ENCODE data around the gene VAC14.

- TF ChIP-seq REST (IDR thresholded peaks at IDR 0.05; ENCODE audit: insufficient read depth in 1 of 2, low read depth in 2 of 2, low read length in 2 of 2) (no peak), SIN3A (IDR thresholded peaks at IDR 0.05; ENCODE audit: borderline replicate concordance, insufficient read depth, low read length) (no peak), POLR2AphosphoS5 (IDR thresholded peaks at IDR 0.05; ENCODE audit: low read depth, low read length) (no peak), TAF1 (IDR thresholded peaks at IDR 0.05; ENCODE audit: borderline replicate concordance, insufficient read depth, low read length) (no peak), FOXP2 (optimal IDR thresholded peaks at IDR 0.05; ENCODE audit: borderline replicate concordance, extremely low read depth, extremely low read length, insufficient read depth) (no peak)
These were observed 86.3 kb downstream of the VAC14 start for GRCh38 chr16:70714581-70715054.
